ES-I3 (cell line): ENCODE measurements around the gene VAV1.
A peak's percentile ranks its signal among the peaks of the same experiment; 100 is the strongest.

Source experiments
- H3K36me3 ChIP-seq: 2 replicates; pipeline ENCODE4 v1.6.1; 2013; ENCODE audit warnings: mild to moderate bottlenecking, low read length, control low read depth, moderate library complexity; ENCODE audit not compliant: insufficient read depth
- H3K4me1 ChIP-seq: 2 replicates; pipeline ENCODE4 v1.6.1; 2013; ENCODE audit warnings: mild to moderate bottlenecking, control low read depth, low read length; ENCODE audit not compliant: insufficient read depth
- H3K9ac ChIP-seq: 2 replicates; pipeline ENCODE4 v1.6.1; 2013; ENCODE audit warnings: low read depth, mild to moderate bottlenecking, low read length, moderate library complexity
- H3K9me3 ChIP-seq: 2 replicates; pipeline ENCODE4 v1.6.1; 2013; ENCODE audit warnings: mild to moderate bottlenecking, low read length, moderate library complexity; ENCODE audit not compliant: control insufficient read depth, insufficient read depth

The VAV1 gene

DNA sequence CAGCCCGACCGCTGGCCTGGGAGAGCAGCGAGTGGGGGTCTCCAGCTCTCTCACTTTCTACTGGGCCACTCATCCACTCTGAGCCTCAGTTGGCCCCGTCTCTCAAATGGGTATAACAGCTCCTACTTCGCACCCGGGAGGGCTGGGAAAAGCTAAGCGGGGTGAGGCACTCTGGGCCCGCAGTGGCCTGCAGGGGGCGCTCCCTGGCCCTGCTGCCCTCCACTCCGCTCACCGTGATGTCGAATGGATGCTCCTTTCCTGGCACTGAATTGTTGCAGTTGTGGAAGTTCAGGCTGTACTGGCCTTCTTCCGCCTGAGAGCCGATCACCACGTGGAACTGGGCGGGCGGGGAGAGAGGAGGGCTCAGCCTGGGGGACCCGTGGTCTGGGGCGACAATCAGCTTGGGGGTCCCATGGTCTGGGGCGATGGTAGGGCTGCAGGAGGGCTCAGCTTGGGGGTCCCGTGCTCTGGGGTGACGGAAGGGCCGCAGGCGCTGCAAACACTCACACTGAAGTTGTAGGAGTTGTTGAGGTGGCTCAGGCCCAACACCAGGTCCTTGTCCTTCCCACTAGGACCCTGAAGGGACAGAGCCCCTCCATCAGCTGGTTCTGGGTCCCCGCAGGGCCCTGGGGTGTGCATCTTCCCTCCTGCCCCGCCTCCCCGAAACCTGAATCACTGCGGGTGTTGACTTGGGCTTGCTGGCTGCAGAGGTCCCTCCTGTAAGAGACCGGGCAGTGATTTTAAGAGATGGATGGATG is 39.0 kb upstream of the VAV1 start:
- H3K9ac ChIP-seq = no peak overlapping the region
- no peaks in the 10 kb centered on the region for H3K36me3 ChIP-seq
- no peaks in the 10 kb centered on the region for H3K9me3 ChIP-seq
- H3K4me1 ChIP-seq = peaks cover 24% of the 10 kb centered on the region; the same call in 1 of the 2 replicates

- Histone ChIP-seq H3K36me3 (no peaks in the 10 kb centered on the region), H3K9me3 (no peaks in the 10 kb centered on the region), H3K9ac (no peak overlapping the region), H3K4me1 (peaks cover 24% of the 10 kb centered on the region; the same call in 1 of the 2 replicates)
Measured at GRCh38 chr19:6734096-6734696, 38.3 kb upstream of the VAV1 start.

DNA sequence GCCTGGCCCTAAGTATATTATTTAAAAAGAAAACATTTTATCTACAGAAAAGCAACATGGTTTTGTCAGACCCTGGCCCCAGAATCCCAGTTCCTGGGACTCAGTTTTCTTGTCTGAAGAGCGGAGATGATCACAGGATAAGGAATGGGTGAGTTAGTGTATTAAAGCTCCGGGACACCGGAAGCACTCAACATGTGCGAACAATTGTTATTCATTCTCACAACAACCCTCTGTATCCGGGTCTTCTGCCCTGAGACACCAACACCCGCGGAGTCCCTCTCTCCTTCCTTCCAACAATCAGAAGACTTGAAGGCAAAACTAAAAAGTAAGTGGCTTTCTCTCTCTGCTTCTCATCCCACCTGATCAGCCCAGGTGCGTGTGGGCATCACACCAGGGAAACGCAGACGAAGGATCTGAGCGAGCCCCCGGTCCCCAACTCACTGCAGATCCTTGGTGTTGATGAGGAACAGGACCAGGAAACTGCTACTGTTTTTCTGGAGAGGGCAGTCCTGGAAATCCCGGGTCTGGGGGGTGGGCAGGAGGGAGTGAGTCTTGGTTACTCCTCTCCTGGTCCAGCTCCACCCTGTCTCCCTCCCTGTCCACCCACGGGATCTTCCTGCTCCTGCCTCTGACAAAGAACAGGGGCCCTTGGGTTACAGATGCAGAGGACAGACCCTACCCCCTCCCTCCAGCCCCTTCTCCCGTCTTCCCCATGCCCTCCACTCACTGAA is 37.2 kb upstream of the VAV1 start:
- Histone ChIP-seq H3K4me1 (peaks cover 17% of the 10 kb centered on the region; the same call in 1 of the 2 replicates), H3K36me3 (no peaks in the 10 kb centered on the region), H3K9ac (peak overlapping the region; percentile 85), H3K9me3 (no peaks in the 10 kb centered on the region)

GRCh38 chr19:6736169-6736916 is 36.2 kb upstream of the VAV1 start:
- Histone ChIP-seq H3K9ac (peak overlapping the region; percentile 85), H3K4me1 (peaks cover 18% of the 10 kb centered on the region), H3K36me3 (no peaks in the 10 kb centered on the region), H3K9me3 (no peaks in the 10 kb centered on the region)

GRCh38 chr19:6736917-6737283 is 35.6 kb upstream of the VAV1 start:
- H3K36me3 ChIP-seq = no peaks in the 10 kb centered on the region
- H3K9me3 ChIP-seq = no peaks in the 10 kb centered on the region
- H3K4me1 ChIP-seq = peaks cover 21% of the 10 kb centered on the region
- H3K9ac ChIP-seq = peak overlapping the region; percentile 85

GRCh38 chr19:6737284-6737872 is 35.1 kb upstream of the VAV1 start, which contains the start of gene GPR108:
TSS of gene GPR108 (minus strand) at chr19:6737580. CDS start at chr19:6737576, 4 bp downstream.
- Histone ChIP-seq H3K36me3 (no peaks in the 10 kb centered on the region), H3K9me3 (no peaks in the 10 kb centered on the region), H3K4me1 (peaks cover 23% of the 10 kb centered on the region), H3K9ac (peak within 1 kb of the TSS; percentile 85)

- peak overlapping the region; percentile 91 for H3K9ac ChIP-seq
- peaks cover 30% of the 10 kb centered on the region for H3K4me1 ChIP-seq
- no peaks in the 10 kb centered on the region for H3K9me3 ChIP-seq
- H3K36me3 ChIP-seq = no peaks in the 10 kb centered on the region; the same call in 1 of the 2 replicates
Measured at GRCh38 chr19:6737873-6738786, 34.4 kb upstream of the VAV1 start.

- Histone ChIP-seq H3K9me3 (no peaks in the 10 kb centered on the region), H3K9ac (peak overlapping the region; percentile 91), H3K36me3 (no peaks in the 10 kb centered on the region; the same call in 1 of the 2 replicates), H3K4me1 (peaks cover 34% of the 10 kb centered on the region)
Measured at GRCh38 chr19:6738787-6739389, 33.6 kb upstream of the VAV1 start.

GRCh38 chr19:6739390-6739882 is 33.1 kb upstream of the VAV1 start, which contains the start of gene TRIP10:
TSS of gene TRIP10 (plus strand) at chr19:6739680. CDS start at chr19:6739762, 82 bp downstream.
- Histone ChIP-seq H3K9me3 (no peaks in the 10 kb centered on the region), H3K36me3 (peaks cover 4% of the 10 kb centered on the region; the same call in 1 of the 2 replicates), H3K9ac (peak within 1 kb of the TSS; percentile 91), H3K4me1 (peaks cover 34% of the 10 kb centered on the region)

- peaks cover 31% of the 10 kb centered on the region for H3K4me1 ChIP-seq
Measured at GRCh38 chr19:6739883-6740588, 32.5 kb upstream of the VAV1 start.

DNA sequence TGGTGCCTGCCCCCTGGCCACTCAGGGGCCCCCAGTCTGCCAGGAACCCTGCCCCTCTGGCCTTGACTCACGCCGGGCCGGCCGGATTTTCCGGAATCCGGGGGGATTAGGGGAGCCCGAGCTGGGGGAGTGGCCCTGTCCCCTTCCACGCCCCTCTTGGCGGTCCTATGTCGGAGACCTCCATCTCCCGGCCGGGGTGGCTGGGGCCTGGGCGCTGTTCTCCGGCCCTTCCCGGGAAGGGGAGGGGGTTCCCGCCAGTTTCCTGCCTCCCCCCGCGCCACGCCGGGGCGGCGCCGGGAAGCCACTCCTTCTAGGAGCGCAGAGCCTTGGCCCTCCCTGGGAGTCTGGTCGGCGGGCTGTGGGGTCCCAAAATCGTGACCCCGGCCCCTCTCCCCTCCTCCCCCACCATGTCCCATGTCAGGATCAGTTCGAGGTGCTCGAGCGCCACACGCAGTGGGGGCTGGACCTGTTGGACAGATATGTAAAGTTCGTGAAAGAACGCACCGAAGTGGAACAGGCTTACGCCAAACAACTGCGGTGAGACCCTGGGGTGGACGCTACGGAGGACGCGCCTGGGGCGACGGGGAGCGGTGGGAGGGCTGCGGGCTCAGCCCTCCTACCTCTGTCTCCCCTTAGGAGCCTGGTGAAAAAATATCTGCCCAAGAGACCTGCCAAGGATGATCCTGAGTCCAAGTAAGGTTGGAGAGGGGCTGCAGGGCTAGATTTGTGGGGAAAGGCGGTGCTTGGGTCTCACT is 31.7 kb upstream of the VAV1 start:
- Histone ChIP-seq H3K9me3 (no peaks in the 10 kb centered on the region), H3K4me1 (peaks cover 37% of the 10 kb centered on the region), H3K36me3 (peaks cover 13% of the 10 kb centered on the region), H3K9ac (peak overlapping the region; percentile 88)

More at GRCh38 chr19:6739883-6740588, 32.5 kb upstream of the VAV1 start:
- Histone ChIP-seq H3K9ac (peak overlapping the region; percentile 88), H3K9me3 (no peaks in the 10 kb centered on the region), H3K36me3 (peaks cover 7% of the 10 kb centered on the region; the same call in 1 of the 2 replicates)
